LHCN-M2 (cell line): Measurements from ENCODE around the gene SRPX. TPM values are rescaled to one million over a fixed set of nuclear protein-coding genes. Genes with fewer than 3 reads are reported as not detected.

ENCODE experiments used
- DNase-seq: peaks from one replicate; pipeline ENCODE4 v3.0.0-alpha.2; 2012; ENCODE audit warnings: low read depth
- total RNA-seq: library from RNA; depleted of rRNA; stranded (reverse); fragments of >200 nt; gene quantifications from 2 replicates; pipeline ENCODE4 v1.2.3, GENCODE V29; 2014

SRPX gene
- total RNA-seq, 1 experiment from 2014 or later, result 182 TPM

DNA sequence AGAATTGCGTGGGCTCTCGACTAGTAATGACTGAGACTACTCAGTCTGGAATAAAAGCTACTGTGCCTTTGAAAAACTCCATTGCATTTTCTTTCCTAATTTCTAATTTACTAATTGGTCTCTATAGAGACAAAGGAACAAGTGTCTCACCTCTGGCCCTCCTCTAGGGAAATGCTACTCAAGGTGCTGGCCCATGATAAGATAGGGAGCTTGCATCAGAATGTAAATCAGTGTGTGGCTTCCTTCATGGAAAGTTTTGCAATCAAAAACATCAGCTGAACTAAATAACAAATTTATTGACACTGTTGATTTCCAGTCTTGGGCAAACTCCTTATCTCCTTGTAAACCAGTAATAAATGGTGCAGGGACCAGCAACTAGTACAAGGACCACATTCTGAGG lies 81.8 kb downstream of the SRPX start:
- DNase-seq, result no peak

DNA sequence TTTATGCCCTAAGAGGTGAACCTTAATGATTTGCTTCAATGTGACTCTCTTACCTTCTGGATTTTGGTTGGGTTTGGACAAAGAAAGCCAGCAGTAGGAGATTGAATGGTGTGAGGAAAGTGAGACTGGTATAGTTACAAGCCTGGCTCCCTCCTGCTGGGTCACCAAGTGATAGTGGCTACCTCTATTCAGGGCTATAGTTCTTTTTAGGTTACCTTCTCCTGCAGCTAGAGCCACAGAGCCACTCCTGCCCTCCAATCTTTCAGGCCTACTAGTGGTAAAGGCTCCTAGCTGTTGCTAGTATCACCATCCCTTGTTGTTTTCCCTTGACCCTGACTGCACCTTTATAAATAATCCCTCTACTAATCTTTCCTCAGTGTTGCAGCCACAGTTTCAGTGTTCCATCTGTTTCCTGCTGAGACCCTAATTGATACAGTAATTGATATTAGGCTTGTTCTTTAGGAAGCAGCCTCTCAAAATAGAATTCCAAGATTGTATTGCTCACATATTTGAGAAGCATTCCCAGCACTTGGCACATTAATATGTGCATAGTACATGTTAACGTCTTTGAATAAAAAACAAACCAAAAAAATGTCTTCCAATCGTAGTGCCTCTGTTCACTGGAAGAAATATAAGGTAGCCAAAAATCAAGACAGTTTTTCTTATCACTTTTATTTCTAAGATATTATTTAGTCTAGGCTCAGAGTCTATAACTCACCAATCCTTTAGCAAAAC lies 82.3 kb downstream of the SRPX start:
- no peak for DNase-seq

- no peak for DNase-seq
These were observed 91.3 kb downstream of the SRPX start for GRCh38 chrX:38129366-38129765.

- DNase-seq, result no peak
These were observed 92.7 kb downstream of the SRPX start for GRCh38 chrX:38127961-38128360.

GRCh38 chrX:38126179-38126578 lies 94.5 kb downstream of the SRPX start:
- no peak for DNase-seq

DNA sequence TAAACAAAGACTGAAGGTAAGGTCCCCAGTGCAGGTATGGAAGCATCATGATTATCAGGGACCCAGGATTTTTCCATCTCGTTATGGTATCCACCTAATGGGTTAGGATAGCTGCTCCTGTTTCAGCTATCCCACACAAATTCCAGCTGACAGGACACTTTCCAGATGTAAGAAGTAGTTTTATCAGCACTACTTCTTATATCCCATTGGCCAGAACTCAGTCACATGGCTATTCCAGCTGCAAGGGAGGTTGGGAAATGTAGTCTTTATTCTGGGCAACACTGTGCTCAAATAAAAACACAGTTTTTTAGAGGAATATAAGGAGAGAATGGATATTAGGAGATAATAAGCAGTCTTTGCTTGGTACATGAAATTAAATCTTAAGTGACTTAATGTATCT lies 96.7 kb downstream of the SRPX start:
- no peak for DNase-seq

DNA sequence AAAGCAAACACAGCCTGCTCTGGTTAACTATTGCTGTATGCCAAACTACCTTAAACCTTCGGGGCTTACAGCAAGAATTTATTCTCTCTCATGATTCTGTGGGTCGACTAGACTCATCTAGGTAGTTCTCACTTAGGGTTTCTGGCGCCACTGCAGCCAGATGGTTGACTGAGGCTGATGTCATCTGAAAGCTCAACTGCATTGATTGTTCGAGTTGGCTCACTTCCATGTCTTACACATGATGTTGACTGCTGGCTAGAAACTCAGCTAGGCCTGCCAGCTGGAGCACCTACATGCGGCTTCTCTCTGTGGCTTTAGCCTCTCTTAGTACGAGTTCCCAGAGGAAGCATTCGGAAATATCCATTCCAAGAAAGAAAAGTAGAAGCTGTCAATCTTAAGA lies 103.2 kb downstream of the SRPX start:
- DNase-seq, result no peak

- no peak for DNase-seq
These were observed 104.0 kb downstream of the SRPX start for GRCh38 chrX:38116706-38117105.

DNA sequence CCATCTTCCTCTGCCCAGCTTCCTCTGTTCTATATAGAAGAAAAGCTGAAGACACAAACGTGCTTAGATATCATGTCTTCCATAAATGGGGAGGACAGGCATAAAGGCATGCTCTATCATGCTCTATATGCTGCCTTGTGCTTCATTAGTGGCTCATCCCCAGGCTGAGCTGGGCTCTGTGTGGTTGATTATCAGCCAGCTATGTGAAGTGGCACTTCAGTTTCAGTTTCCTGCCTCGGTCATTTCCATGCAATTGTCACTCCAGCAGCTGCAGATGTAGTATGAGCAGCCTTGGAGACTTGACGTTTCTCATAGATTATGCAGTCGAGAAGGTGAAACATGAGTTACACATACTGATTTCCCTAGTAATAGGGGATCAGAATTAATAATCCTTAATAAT lies 108.1 kb downstream of the SRPX start:
- no peak for DNase-seq

- no peak for DNase-seq
These were observed 109.5 kb downstream of the SRPX start for GRCh38 chrX:38111196-38111595.

- DNase-seq, result no peak
These were observed 110.4 kb downstream of the SRPX start for GRCh38 chrX:38110231-38110630.

DNA sequence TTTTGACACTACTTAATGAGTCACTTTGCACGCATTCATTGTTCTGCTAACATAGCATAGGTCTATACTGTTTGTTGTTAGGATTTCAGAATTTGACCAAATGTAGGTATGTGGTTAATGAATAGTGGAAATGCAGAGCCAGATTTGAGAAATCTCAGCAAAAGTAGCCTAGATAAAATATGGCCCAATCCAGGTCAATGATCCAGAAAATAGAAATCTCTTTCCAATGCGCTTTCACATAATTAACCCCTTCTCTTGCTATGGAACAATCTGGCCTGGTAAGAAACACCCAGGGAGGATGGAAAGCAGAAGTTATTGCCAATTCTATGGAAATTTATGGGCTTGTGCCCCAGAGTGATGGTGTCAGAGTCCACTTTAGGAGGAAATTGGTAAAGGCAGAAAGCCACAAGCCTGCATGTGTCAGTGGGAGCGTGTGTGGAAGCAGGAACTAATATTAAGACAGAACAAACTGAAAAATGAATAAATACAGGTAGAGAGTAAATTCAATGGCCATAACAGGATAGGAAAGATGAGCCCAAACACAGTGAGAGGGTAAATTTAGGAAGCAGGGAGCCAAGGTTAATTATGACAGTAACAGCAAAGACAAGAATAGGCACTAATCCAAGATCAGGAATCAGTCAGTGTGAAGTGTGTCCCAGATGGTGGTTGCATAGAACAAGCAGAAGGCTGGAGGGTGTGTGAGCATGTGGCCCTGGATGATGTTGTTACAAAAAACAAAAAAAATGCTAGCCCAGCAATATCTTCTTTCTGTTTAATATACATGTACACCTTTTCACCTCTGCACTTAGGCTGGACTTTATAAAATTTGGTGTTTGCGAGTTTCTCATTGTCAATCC lies 111.4 kb downstream of the SRPX start:
- DNase-seq, result no peak

DNA sequence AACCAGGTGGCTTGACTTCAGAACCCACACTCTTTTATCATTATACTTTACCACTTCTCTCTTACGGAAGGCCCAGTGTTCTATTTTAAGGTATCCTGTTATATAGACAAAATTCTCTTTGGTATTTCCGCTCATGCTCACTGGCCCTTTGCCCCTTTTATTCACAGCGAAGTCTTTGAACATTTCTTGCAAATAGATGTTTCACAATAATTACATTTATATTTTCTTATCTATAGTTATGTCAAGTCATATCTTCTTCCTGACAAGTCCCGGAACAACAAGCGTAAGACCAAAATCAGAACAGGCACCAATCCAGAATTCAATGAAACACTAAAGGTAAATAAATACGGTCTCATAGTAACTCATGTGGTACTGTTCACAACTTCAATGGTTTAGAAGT lies 112.3 kb downstream of the SRPX start:
- no peak for DNase-seq

DNA sequence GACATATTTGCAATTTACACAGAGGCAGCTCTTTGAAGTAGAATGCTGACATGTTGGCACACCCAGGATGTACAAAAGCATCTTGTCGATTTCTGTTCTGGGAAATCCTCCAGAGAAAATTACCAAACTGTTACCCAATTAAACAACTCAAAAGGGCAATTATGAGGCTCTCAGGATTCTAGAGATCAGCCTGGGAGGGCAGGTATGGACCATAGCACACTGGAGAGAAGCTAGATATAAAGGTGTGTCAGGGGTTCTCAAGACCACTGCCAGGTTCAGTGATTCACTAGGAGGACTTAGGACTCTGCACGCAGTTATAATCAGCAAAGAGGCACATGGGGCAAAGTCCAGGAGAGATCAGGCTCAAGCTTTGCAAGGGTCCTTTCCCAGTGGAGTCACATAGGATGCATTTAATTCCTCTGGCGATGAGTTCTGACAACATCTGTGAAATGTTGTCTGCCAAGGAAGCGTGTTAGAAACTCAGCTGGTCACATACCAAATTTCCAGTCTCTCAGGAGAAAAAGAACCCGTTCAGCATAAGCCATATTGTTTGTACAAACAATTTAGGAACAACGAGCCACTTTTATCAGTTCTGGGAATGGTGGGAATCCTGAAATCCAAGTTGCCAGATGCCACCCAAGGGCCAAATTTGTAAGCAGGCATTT lies 113.5 kb downstream of the SRPX start:
- DNase-seq, result no peak

- no peak for DNase-seq
These were observed 115.4 kb downstream of the SRPX start for GRCh38 chrX:38105216-38105725.

- DNase-seq, result no peak
These were observed 116.5 kb downstream of the SRPX start for GRCh38 chrX:38103857-38104812.

DNA sequence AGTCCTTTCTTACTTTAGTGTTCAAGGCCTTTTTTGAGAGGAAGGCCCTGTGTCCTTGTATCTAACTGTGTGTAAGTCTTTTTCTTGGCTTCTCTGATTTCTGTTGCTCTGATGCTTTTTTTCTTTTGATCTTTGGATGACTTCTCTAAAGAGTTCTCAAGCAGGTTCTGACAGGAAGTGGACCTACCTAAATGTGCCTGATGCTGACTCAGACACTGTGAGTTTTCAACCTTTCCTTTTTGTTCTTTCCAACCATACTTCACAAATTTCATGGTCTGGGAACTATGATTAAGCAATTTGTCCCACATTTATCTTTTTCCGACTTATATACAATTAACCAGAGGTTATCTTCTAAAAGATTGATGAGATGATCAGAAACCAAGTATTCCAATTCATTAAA lies 117.8 kb downstream of the SRPX start:
- DNase-seq, result no peak

DNA sequence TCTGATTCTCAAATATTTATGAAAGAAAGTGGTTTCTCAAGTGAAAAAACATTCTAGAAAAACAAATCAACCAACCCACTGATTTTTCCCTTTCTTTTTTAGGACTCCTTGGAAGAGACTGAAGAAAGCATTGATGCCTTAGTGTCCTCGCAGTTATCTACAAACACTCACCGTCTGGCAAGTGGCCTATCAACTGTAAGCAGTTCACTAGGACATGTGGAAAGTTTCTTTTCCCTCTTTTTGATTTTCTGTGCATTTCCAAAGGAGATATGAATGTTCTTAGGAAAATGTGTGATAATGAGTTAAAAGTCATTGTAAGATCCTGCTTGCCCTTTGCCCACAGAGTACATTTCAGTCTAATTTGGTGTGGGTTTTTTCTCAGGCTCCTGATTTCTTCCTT lies 118.4 kb downstream of the SRPX start:
- DNase-seq, result no peak

GRCh38 chrX:38099688-38100087 lies 121.0 kb downstream of the SRPX start:
- no peak for DNase-seq
